Keratinocyte (primary cell): ENCODE results near the gene B4GALT2.

ENCODE experiments used
- EZH2 ChIP-seq: IDR thresholded peaks from one replicate; pipeline ENCODE4 v1.6.1; 2012; ENCODE audit warnings: inconsistent platforms, mild to moderate bottlenecking, low read length, moderate library complexity
- TF ChIP-seq, protein P1 (sequence below), 3 experiments: IDR thresholded peaks in 1 of 3; conservative IDR thresholded peaks in 1 of 3; optimal IDR thresholded peaks in 1 of 3; 2 replicates in 2 of 3; 3 replicates in 1 of 3; pipeline versions ENCODE3 to v1.5.1; 2011; ENCODE audit warnings: low read length in 3 of 3, mild to moderate bottlenecking in 3 of 3, moderate library complexity in 2 of 3, control low read depth in 1 of 3, inconsistent platforms in 1 of 3; ENCODE audit not compliant: insufficient read depth in 2 of 3; ENCODE audit errors: extremely low read depth in 1 of 3

DNA sequence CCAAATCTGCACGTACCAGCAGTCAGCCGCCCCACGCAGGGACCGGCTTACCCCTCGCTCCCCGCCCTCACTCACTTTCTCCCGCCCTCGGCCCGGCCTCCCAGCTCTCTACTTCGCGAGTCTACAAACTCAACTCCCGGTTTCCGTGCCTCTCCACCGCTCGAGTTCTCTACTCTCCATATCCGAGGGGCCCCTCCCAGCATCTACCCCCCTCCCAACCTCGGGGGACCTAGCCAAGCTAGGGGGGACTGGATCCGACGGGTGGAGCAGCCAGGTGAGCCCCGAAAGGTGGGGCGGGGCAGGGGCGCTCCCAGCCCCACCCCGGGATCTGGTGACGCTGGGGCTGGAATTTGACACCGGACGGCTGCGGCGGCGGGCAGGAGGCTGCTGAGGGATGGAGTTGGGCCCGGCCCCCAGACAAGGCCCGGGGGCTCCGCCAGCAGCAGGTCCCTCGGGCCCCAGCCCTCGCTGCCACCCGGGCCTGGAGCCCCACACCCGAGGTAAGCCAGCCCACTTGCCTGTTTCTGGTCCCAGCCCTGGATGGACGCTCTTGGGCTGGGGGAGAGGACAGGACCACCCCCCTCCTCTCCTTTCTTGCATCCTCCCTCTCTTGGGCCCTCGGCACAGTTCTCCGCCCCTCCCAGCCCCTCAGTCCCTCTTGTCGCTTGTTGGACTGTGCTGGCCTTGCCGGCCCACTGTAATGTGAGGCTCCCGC lies 45.5 kb upstream of the B4GALT2 start, which contains the start of gene ARTN:
- TF ChIP-seq, protein P1, sequence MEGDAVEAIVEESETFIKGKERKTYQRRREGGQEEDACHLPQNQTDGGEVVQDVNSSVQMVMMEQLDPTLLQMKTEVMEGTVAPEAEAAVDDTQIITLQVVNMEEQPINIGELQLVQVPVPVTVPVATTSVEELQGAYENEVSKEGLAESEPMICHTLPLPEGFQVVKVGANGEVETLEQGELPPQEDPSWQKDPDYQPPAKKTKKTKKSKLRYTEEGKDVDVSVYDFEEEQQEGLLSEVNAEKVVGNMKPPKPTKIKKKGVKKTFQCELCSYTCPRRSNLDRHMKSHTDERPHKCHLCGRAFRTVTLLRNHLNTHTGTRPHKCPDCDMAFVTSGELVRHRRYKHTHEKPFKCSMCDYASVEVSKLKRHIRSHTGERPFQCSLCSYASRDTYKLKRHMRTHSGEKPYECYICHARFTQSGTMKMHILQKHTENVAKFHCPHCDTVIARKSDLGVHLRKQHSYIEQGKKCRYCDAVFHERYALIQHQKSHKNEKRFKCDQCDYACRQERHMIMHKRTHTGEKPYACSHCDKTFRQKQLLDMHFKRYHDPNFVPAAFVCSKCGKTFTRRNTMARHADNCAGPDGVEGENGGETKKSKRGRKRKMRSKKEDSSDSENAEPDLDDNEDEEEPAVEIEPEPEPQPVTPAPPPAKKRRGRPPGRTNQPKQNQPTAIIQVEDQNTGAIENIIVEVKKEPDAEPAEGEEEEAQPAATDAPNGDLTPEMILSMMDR (optimal IDR thresholded peaks at IDR 0.05 in 1 of 3, IDR thresholded peaks at IDR 0.05 in 1 of 3, conservative IDR thresholded peaks at IDR 0.05 in 1 of 3; ENCODE audit: extremely low read depth in 1 of 3, insufficient read depth in 2 of 3, low read length in 3 of 3): no peak
- no peak for TF ChIP-seq EZH2
